ENCODE results near the gene SCN3A.

Gene SCN3A

DNA sequence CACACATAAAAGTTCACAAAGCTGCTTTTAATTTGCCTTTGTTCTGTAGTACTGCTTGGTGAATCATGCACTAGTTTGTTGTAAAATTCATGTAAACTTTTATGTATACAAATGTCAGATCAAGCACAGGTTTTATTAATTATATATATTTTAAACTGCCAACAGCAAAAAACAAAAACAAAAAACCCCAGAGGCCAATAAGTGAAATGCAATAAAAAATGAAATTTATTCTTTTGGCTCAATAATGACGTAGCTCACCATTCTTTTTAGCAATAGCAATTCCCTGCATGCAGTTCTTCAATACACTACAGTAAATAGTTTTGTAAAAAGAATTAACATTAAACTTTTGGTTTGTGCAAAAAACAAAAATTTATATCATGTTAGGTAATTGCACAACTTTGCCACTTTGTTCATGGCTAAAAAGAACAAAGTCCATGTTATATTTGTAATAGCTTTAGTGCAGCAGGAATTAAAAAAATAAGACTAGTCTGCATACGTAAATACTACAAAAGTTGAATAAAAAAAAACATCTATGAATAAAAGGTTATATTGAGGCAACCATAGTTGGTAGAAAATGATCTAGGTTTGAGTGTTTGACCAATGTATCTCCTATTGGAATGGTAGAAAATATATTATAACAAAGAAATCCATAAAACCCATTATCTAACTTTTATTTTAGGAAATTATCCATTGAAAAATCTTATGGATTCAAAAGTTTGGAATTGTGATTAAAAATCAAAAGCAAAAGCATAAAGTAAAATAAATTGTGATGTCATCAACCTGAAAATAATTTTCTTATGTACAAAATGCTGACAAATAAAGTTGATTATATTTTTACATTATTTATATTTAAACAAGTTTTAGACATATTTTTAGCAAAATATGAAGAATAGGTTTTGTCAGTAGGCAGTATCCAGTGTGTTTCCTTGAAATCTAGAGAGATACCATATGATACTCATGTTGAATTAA, 115.6 kb downstream of the SCN3A start:
- no peak overlapping the region for H3K27ac ChIP-seq
- TF ChIP-seq ZFX (IDR thresholded peaks at IDR 0.05), result no peak
- TF ChIP-seq, protein P1, sequence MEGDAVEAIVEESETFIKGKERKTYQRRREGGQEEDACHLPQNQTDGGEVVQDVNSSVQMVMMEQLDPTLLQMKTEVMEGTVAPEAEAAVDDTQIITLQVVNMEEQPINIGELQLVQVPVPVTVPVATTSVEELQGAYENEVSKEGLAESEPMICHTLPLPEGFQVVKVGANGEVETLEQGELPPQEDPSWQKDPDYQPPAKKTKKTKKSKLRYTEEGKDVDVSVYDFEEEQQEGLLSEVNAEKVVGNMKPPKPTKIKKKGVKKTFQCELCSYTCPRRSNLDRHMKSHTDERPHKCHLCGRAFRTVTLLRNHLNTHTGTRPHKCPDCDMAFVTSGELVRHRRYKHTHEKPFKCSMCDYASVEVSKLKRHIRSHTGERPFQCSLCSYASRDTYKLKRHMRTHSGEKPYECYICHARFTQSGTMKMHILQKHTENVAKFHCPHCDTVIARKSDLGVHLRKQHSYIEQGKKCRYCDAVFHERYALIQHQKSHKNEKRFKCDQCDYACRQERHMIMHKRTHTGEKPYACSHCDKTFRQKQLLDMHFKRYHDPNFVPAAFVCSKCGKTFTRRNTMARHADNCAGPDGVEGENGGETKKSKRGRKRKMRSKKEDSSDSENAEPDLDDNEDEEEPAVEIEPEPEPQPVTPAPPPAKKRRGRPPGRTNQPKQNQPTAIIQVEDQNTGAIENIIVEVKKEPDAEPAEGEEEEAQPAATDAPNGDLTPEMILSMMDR (conservative IDR thresholded peaks at IDR 0.05), result no peak; the same call in 1 of the 2 replicates

DNA sequence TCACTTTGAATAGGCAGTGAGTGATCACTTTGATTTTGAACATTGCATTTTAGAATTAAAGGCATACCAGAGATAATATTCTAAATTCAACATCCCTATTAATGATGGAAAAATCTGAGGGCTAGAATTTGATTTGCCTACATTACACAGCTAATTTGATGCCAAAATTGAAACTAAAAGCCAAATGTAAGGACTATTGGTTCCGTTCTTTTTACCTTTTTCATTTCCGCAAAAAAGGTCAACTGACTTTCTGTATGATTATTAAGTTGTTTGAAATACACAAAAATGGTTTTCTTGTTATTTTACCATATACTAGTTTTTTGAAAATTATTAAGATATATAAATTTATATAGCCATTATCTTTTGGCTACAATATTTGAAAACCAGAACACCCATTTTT, 117.5 kb downstream of the SCN3A start:
- no peak overlapping the region for H3K27ac ChIP-seq
- TF ChIP-seq, protein P1 (conservative IDR thresholded peaks at IDR 0.05), result no peak
- TF ChIP-seq ZFX (IDR thresholded peaks at IDR 0.05), result no peak

DNA sequence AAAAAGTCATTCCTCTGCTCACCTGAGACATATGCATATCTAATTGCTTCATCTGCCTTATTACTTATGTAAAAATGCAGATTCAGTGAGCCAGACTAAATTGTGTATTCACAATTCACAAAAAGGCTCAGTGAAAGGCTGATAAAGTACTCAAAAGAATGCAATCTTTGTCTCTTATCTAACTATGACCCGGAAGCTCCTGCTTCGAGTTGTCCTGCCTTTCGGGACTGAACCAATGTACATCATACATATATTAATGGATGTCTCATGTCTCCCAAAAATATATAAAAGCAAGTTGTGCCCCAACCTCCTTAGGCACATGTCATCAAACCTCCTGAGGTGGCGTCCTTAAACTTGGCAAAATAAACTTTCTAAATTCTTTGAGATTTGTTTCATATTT, 120.5 kb downstream of the SCN3A start:
- TF ChIP-seq ZFX (IDR thresholded peaks at IDR 0.05), result no peak
- TF ChIP-seq, protein P1 (conservative IDR thresholded peaks at IDR 0.05), result no peak
- H3K27ac ChIP-seq, result no peak overlapping the region

DNA sequence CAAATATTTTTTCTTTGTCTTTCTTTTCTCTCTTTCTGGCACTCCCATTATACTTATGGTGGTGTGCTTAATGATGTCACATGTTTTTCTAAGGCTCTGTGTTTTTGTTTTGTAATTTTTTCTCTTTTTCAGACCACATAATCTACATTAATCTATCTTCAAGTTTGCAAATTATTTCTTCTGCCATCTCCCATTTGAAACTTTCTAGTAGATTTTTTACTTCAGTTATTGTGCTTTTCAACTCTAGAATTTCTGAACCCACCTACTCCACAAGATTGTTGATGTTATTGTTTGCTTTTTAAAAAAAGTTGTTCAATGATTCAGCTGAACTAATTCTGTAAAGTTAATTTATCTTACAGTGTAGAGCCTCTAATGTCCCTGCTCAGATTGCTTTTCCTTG, 121.4 kb downstream of the SCN3A start:
- H3K27ac ChIP-seq, result no peak overlapping the region
- TF ChIP-seq ZFX (IDR thresholded peaks at IDR 0.05), result no peak
- TF ChIP-seq, protein P1 (conservative IDR thresholded peaks at IDR 0.05), result no peak

DNA sequence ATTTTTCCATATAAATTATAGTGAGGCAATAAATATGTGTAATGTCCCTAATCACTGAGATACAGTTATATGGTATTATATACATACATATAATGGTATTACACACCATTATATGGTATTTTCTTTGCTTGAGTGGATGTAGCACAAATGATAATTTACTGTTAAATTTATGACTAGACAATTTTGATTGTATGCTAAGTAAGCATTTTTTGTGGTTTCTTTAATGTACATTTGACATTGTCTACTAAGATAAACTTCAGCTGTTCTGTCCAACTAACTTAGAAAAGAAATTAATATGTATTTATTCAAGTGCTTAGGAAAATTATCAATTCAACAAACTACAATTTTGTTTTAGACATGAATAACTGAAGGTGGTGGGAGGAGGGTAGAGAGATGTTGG, 122.6 kb downstream of the SCN3A start:
- TF ChIP-seq ZFX (IDR thresholded peaks at IDR 0.05), result no peak
- TF ChIP-seq, protein P1 (conservative IDR thresholded peaks at IDR 0.05), result no peak
- H3K27ac ChIP-seq, result no peak overlapping the region

DNA sequence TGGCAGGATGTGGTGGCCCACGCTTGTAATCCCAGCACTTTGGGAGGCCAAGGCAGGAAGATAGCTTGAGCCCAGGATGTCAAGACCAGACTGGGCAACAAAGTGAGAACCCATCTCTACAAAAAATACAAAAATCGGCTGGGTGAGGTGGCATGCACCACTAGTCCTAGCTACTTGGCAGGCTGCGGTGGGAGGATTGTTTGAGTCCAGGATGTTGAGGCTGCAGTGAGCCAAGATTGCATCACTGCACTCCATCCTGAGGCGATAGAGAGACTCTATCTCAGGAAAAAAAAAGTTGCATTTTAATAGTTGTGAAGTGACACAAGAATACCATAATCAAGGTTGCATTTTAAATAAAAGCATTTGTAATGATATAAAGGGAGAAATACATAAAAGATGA, 124.4 kb downstream of the SCN3A start:
- no peak for TF ChIP-seq ZFX (IDR thresholded peaks at IDR 0.05)
- TF ChIP-seq, protein P1 (conservative IDR thresholded peaks at IDR 0.05), result no peak
- no peak overlapping the region for H3K27ac ChIP-seq

DNA sequence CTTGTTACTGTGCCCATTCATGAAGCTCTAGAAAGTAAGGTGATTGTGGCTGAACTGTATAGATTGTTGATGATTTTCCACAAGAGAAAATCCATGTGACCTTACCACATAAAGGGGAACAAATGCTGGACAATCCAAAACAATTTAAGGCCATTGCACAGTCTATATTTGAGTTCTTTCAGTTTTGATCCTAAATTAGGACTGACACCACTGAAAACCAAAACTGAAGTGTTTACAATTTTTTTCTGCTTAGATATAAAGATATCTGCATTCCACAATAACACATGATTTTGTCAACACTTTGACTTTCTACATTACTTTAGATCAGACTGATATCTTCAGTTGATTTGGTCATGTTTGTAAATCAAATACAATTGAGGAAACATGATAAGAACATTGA, 124.9 kb downstream of the SCN3A start:
- H3K27ac ChIP-seq, result no peak overlapping the region
- TF ChIP-seq ZFX (IDR thresholded peaks at IDR 0.05), result no peak
- TF ChIP-seq, protein P1 (conservative IDR thresholded peaks at IDR 0.05), result no peak

Measured in C4-2B (cell line).